NCI-H345 (cell line): ENCODE data around the gene NRXN3.

Experiments
- DNase-seq: peaks from one replicate; lab custom pipeline; 2025; lab: John Stamatoyannopoulos, UW

Gene NRXN3

GRCh38 chr14:78710963-78711362 is 540.8 kb downstream of the NRXN3 start:
- DNase-seq, result no peak

GRCh38 chr14:78713716-78714115 is 543.5 kb downstream of the NRXN3 start:
- DNase-seq, result no peak

GRCh38 chr14:78714711-78715110 is 544.5 kb downstream of the NRXN3 start:
- no peak for DNase-seq

- DNase-seq, result no peak
Observed at GRCh38 chr14:78721756-78722480, 551.7 kb downstream of the NRXN3 start.

GRCh38 chr14:78725086-78725485 is 554.9 kb downstream of the NRXN3 start:
- DNase-seq, result peak; percentile 85

GRCh38 chr14:78737116-78737515 is 566.9 kb downstream of the NRXN3 start:
- DNase-seq, result no peak

GRCh38 chr14:78737601-78738000 is 567.4 kb downstream of the NRXN3 start:
- DNase-seq, result no peak

GRCh38 chr14:78746086-78746595 is 576.0 kb downstream of the NRXN3 start:
- no peak for DNase-seq

- DNase-seq, result no peak
Observed at GRCh38 chr14:78747813-78748212, 577.6 kb downstream of the NRXN3 start.

GRCh38 chr14:78752518-78753188 is 582.5 kb downstream of the NRXN3 start:
- no peak for DNase-seq

GRCh38 chr14:78754059-78754458 is 583.9 kb downstream of the NRXN3 start:
- DNase-seq, result no peak

GRCh38 chr14:78758333-78758732 is 588.2 kb downstream of the NRXN3 start:
- peak; percentile 50 for DNase-seq

- no peak for DNase-seq
Observed at GRCh38 chr14:78762331-78762730, 592.2 kb downstream of the NRXN3 start.

GRCh38 chr14:78763746-78764145 is 593.6 kb downstream of the NRXN3 start:
- no peak for DNase-seq

GRCh38 chr14:78764240-78764639 is 594.1 kb downstream of the NRXN3 start:
- DNase-seq, result no peak

- no peak for DNase-seq
Observed at GRCh38 chr14:78764645-78765044, 594.5 kb downstream of the NRXN3 start.

GRCh38 chr14:78767436-78767835 is 597.3 kb downstream of the NRXN3 start:
- no peak for DNase-seq

GRCh38 chr14:78782551-78782950 is 612.4 kb downstream of the NRXN3 start:
- DNase-seq, result no peak

GRCh38 chr14:78785265-78785664 is 615.1 kb downstream of the NRXN3 start:
- DNase-seq, result no peak

GRCh38 chr14:78788467-78789360 is 618.5 kb downstream of the NRXN3 start:
- DNase-seq, result no peak

- DNase-seq, result no peak
Observed at GRCh38 chr14:78790271-78790670, 620.1 kb downstream of the NRXN3 start.

- DNase-seq, result no peak
Observed at GRCh38 chr14:78798757-78799156, 628.6 kb downstream of the NRXN3 start.
